ENCODE measurements around the gene CELF1. TPM values are rescaled to one million over a fixed set of nuclear protein-coding genes. Genes with fewer than 3 reads are reported as not detected.

CELF1 gene
- total and polyA plus RNA-seq, 2 of the 13 experiments (the other 11 are each of a cell fraction or from before 2014, with no cell fraction given), result 69.0 to 80.1 TPM

GRCh38 chr11:47435687-47436086 lies 117.2 kb downstream of the CELF1 start (continued):
- TF ChIP-seq REST (IDR thresholded peaks at IDR 0.05; ENCODE audit: borderline replicate concordance in 1 of 2, low read depth in 1 of 2, low read length in 2 of 2) (peak in 1 of 2 experiments; percentile 32; a peak in 1 of 4 replicates), MIXL1 (CRISPR knock-in tag; IDR thresholded peaks at IDR 0.05) (no peak; the same call in 1 of the 2 replicates), ONECUT2 (CRISPR knock-in tag; IDR thresholded peaks at IDR 0.05) (no peak), SKI (IDR thresholded peaks at IDR 0.05; ENCODE audit: partially characterized antibody) (no peak), SMAD9 (CRISPR knock-in tag; IDR thresholded peaks at IDR 0.05) (no peak), ESRRA (CRISPR knock-in tag; IDR thresholded peaks at IDR 0.05; ENCODE audit: low read depth) (0 out of 2 replicates have a peak, but pooled peaks have one; percentile 65), TRAFD1 (CRISPR knock-in tag; IDR thresholded peaks at IDR 0.05; ENCODE audit: borderline replicate concordance) (no peak), MED8 (CRISPR knock-in tag; IDR thresholded peaks at IDR 0.05; ENCODE audit: insufficient replicate concordance) (no peak), ZNF800 (CRISPR knock-in tag; IDR thresholded peaks at IDR 0.05) (no peak), ZNF407 (CRISPR knock-in tag; IDR thresholded peaks at IDR 0.05; ENCODE audit: not compliant biosample characterization) (no peak), MEIS1 (CRISPR knock-in tag; IDR thresholded peaks at IDR 0.05; ENCODE audit: borderline replicate concordance) (no peak), SOX5 (CRISPR knock-in tag; IDR thresholded peaks at IDR 0.05; ENCODE audit: borderline replicate concordance) (peak; percentile 41; the same call in 1 of the 2 replicates), ZNF136 (CRISPR knock-in tag; IDR thresholded peaks at IDR 0.05; ENCODE audit: low read depth) (no peak), NAIF1 (CRISPR knock-in tag; IDR thresholded peaks at IDR 0.05; ENCODE audit: borderline replicate concordance) (no peak)
